MM.1S (cell line): ENCODE measurements around the gene MRNIP.

Source experiments
- DNase-seq: peaks from one replicate; pipeline ENCODE4 v3.0.0-alpha.2; 2015
- H2AFZ ChIP-seq: fragments of 300-600 bp; sonication (generic); 2 replicates; pipeline ENCODE4 v1.6.0; 2016; ENCODE audit warnings: antibody characterized with exemption, low read length
- H3F3A ChIP-seq: fragments of 300-600 bp; sonication (generic); 2 replicates; pipeline ENCODE4 v1.6.1; 2016; ENCODE audit warnings: mild to moderate bottlenecking, antibody characterized with exemption, low read length, moderate library complexity, mixed read lengths; ENCODE audit not compliant: insufficient read depth
- H3K27ac ChIP-seq: fragments of 300-600 bp; sonication (generic); 2 replicates; pipeline ENCODE4 v1.5.1; 2016; ENCODE audit warnings: mild to moderate bottlenecking, low read length
- H3K27me3 ChIP-seq: fragments of 300-600 bp; sonication (generic); replicated peaks from 2 replicates; pipeline ENCODE4 v1.6.0; 2016; ENCODE audit warnings: low read length; ENCODE audit not compliant: insufficient read depth
- H3K36me3 ChIP-seq: fragments of 300-600 bp; sonication (generic); replicated peaks from 2 replicates; pipeline ENCODE4 v1.6.1; 2016; ENCODE audit warnings: mild to moderate bottlenecking, low read length, mixed read lengths; ENCODE audit not compliant: insufficient read depth
- H3K4me1 ChIP-seq: fragments of 300-600 bp; sonication (generic); 2 replicates; pipeline ENCODE4 v1.6.1; 2016; ENCODE audit warnings: low read length, mixed read lengths
- H3K4me2 ChIP-seq: fragments of 300-600 bp; sonication (generic); 2 replicates; pipeline ENCODE4 v1.6.0; 2016; ENCODE audit warnings: low read depth, low read length
- H3K4me3 ChIP-seq: fragments of 300-600 bp; sonication (generic); 2 replicates; pipeline ENCODE4 v1.5.1; 2016; ENCODE audit warnings: low read length, mixed read lengths
- H3K79me2 ChIP-seq: fragments of 300-600 bp; sonication (generic); 2 replicates; pipeline ENCODE4 v1.6.1; 2016; ENCODE audit warnings: mixed run types, low read length, mixed read lengths
- H3K9ac ChIP-seq: fragments of 300-600 bp; sonication (generic); 2 replicates; pipeline ENCODE4 v1.6.1; 2016; ENCODE audit warnings: low read length, mixed read lengths
- H3K9me2 ChIP-seq: fragments of 300-600 bp; sonication (generic); replicated peaks from 2 replicates; pipeline ENCODE4 v1.6.1; 2016; ENCODE audit warnings: mild to moderate bottlenecking, low read length, mixed read lengths; ENCODE audit not compliant: insufficient read depth
- H3K9me3 ChIP-seq: fragments of 300-600 bp; sonication (generic); replicated peaks from 2 replicates; pipeline ENCODE4 v1.6.1; 2016; ENCODE audit warnings: mild to moderate bottlenecking, low read length, mixed read lengths; ENCODE audit not compliant: insufficient read depth
- H4K20me1 ChIP-seq: fragments of 300-600 bp; sonication (generic); 2 replicates; pipeline ENCODE4 v1.6.1; 2016; ENCODE audit warnings: mild to moderate bottlenecking, low read length, moderate library complexity, mixed read lengths; ENCODE audit not compliant: insufficient read depth
- CTCF ChIP-seq: fragments of 300-600 bp; sonication (generic); IDR thresholded peaks from 2 replicates; pipeline ENCODE4 v1.5.1; 2016; ENCODE audit warnings: antibody characterized with exemption, low read length, mixed read lengths
- EZH2 ChIP-seq: fragments of 300-600 bp; sonication (generic); optimal IDR thresholded peaks from 2 replicates; pipeline ENCODE3; 2017; ENCODE audit warnings: low read depth, mild to moderate bottlenecking, antibody characterized with exemption, low read length, mixed read lengths
- EZH2phosphoT487 ChIP-seq: fragments of 300-600 bp; sonication (generic); IDR thresholded peaks from 2 replicates; pipeline ENCODE4 v1.6.1; 2018; ENCODE audit warnings: antibody characterized with exemption, low read length

Gene MRNIP

GRCh38 chr5:179887095-179887494 is 28.5 kb upstream of the MRNIP start:
- Histone ChIP-seq H3K4me1 (no peaks in the 10 kb centered on the region), H2AFZ (no peak overlapping the region), H4K20me1 (no peaks in the 10 kb centered on the region), H3K36me3 (no peaks in the 10 kb centered on the region), H3K79me2 (no peaks in the 10 kb centered on the region), H3K27ac (no peak overlapping the region), H3K4me3 (no peak overlapping the region), H3F3A (no peaks in the 10 kb centered on the region), H3K27me3 (no peaks in the 10 kb centered on the region), H3K4me2 (no peak overlapping the region), H3K9ac (no peak overlapping the region), H3K9me2 (no peaks in the 10 kb centered on the region), H3K9me3 (no peaks in the 10 kb centered on the region)
- no peak for DNase-seq
- TF ChIP-seq CTCF = no peak

GRCh38 chr5:179886190-179886911 is 27.7 kb upstream of the MRNIP start:
- H4K20me1 ChIP-seq = no peaks in the 10 kb centered on the region
- H3K79me2 ChIP-seq = no peaks in the 10 kb centered on the region
- no peaks in the 10 kb centered on the region for H3K9me3 ChIP-seq
- no peaks in the 10 kb centered on the region for H3F3A ChIP-seq
- H3K9ac ChIP-seq = no peak overlapping the region
- no peaks in the 10 kb centered on the region for H3K27me3 ChIP-seq
- no peak overlapping the region for H3K4me2 ChIP-seq
- no peak overlapping the region for H2AFZ ChIP-seq
- no peak for DNase-seq
- no peaks in the 10 kb centered on the region for H3K36me3 ChIP-seq
- H3K9me2 ChIP-seq = no peaks in the 10 kb centered on the region
- H3K27ac ChIP-seq = no peak overlapping the region
- H3K4me3 ChIP-seq = no peak overlapping the region
- TF ChIP-seq EZH2 = no peak
- TF ChIP-seq EZH2phosphoT487 = no peak
- TF ChIP-seq CTCF = no peak
- H3K4me1 ChIP-seq = no peaks in the 10 kb centered on the region

GRCh38 chr5:179885491-179886090 is 27.0 kb upstream of the MRNIP start:
- Histone ChIP-seq H3K36me3 (no peaks in the 10 kb centered on the region), H3K9ac (no peak overlapping the region), H2AFZ (no peak overlapping the region), H3K9me3 (no peaks in the 10 kb centered on the region), H3K4me1 (no peaks in the 10 kb centered on the region), H3K9me2 (no peaks in the 10 kb centered on the region), H3F3A (no peaks in the 10 kb centered on the region), H3K27me3 (no peaks in the 10 kb centered on the region), H3K79me2 (no peaks in the 10 kb centered on the region), H4K20me1 (no peaks in the 10 kb centered on the region), H3K4me3 (no peak overlapping the region), H3K27ac (no peak overlapping the region), H3K4me2 (no peak overlapping the region)
- DNase-seq = no peak
- TF ChIP-seq EZH2 = no peak
- TF ChIP-seq EZH2phosphoT487 = no peak
- TF ChIP-seq CTCF = no peak
